BLaER1 treated with 17β-estradiol and CSF1 and Interleukin-3, amounts not matched to agents 10 nM and 100 nM (cell line): ENCODE data around the gene EEF2K.

Experiments
- H3K27ac ChIP-seq, 11 experiments: shearing (Covaris generic); formaldehyde crosslinking; 2 replicates each; pipeline ENCODE4 v1.8.1; 2022
- H3K27me3 ChIP-seq, 11 experiments: shearing (Covaris generic); formaldehyde crosslinking; 2 replicates each; pipeline ENCODE4 v1.8.1; 2022
- H3K36me3 ChIP-seq, 11 experiments: shearing (Covaris generic); formaldehyde crosslinking; 2 replicates each; pipeline ENCODE4 v1.8.1; 2022
- H3K4me1 ChIP-seq, 10 experiments: shearing (Covaris generic); formaldehyde crosslinking; 2 replicates each; pipeline ENCODE4 v1.8.1; 2022
- H3K4me2 ChIP-seq, 11 experiments: shearing (Covaris generic); formaldehyde crosslinking; 2 replicates each; pipeline ENCODE4 v1.8.1; 2022
- H3K4me3 ChIP-seq, 10 experiments: shearing (Covaris generic); formaldehyde crosslinking; 2 replicates each; pipeline ENCODE4 v1.8.1; 2022
- H3K9ac ChIP-seq, 11 experiments: shearing (Covaris generic); formaldehyde crosslinking; 2 replicates each; pipeline ENCODE4 v1.8.1; 2022
- H3K9me3 ChIP-seq, 11 experiments: shearing (Covaris generic); formaldehyde crosslinking; replicated peaks in 1 of 11; 2 replicates each; pipeline ENCODE4 v1.8.1; 2022
- H4K20me1 ChIP-seq, 11 experiments: shearing (Covaris generic); formaldehyde crosslinking; 2 replicates each; pipeline ENCODE4 v1.8.1; 2022
- Cebpa-rat ChIP-seq, 11 experiments: shearing (Covaris generic); IDR thresholded peaks; 2 replicates each; pipeline ENCODE4 v1.8.1; 2022

The EEF2K gene

DNA sequence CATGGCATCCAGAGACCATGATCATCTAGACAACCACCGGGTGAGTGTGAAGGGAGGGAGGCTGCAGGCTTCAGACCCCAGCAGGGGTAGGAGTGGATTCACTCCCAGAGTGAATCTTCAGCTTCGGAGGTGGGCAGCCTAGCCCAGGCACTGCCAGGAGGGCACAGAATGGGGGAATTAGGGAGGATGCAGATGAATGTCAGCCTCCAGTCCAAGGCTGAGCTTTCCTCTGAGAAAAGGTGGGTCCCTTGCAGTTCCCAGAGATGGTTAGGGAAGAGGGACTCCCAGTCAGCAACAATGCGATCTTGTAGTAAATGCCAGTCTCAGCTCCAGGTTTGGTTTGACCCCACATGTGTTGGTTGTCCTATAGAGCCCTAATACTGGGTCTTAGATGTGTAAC is 54.4 kb downstream of the EEF2K start:
- H3K27ac ChIP-seq = no peak overlapping the region
- H3K9me3 ChIP-seq = peaks cover 11 to 28% (median 20%) of the 10 kb centered on the region in 11 experiments
- no peak overlapping the region for H3K9ac ChIP-seq
- H3K4me3 ChIP-seq = no peak overlapping the region
- no peak for TF ChIP-seq Cebpa-rat (IDR thresholded peaks at IDR 0.05)
- H3K36me3 ChIP-seq = peaks cover 69 to 100% (median 95%) of the 10 kb centered on the region in 11 experiments
- H3K4me1 ChIP-seq = no peaks in the 10 kb centered on the region
- no peak overlapping the region for H3K4me2 ChIP-seq
- no peaks in the 10 kb centered on the region for H3K27me3 ChIP-seq
- no peaks in the 10 kb centered on the region for H4K20me1 ChIP-seq

DNA sequence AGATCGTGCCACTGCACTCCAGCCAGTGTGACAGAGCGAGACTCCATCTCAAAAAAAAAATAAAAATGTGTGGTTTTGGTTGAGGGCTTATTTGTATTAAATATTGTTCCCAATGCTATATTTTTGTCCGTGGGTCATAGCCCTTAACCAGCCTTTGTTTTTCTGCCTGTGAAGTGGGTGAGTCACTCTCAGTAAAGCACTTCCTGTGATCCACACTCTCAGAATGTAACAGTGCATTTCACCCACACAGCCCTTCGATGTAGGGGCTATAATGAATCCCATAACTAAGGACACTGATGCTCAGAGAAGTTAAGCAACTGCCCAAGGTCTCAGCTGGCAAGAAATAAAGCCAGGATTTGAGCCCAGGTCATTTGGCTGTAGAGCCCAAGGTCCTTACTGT is 56.4 kb downstream of the EEF2K start:
- Histone ChIP-seq H4K20me1 (no peaks in the 10 kb centered on the region), H3K27ac (no peak overlapping the region), H3K36me3 (peaks cover 65 to 100% (median 95%) of the 10 kb centered on the region in 11 experiments), H3K9me3 (peaks cover 9 to 25% (median 17%) of the 10 kb centered on the region in 11 experiments; a peak in 21 of 22 replicates), H3K9ac (no peak overlapping the region), H3K4me3 (no peak overlapping the region), H3K4me2 (no peak overlapping the region), H3K27me3 (no peaks in the 10 kb centered on the region), H3K4me1 (no peaks in the 10 kb centered on the region)
- no peak for TF ChIP-seq Cebpa-rat (IDR thresholded peaks at IDR 0.05)

DNA sequence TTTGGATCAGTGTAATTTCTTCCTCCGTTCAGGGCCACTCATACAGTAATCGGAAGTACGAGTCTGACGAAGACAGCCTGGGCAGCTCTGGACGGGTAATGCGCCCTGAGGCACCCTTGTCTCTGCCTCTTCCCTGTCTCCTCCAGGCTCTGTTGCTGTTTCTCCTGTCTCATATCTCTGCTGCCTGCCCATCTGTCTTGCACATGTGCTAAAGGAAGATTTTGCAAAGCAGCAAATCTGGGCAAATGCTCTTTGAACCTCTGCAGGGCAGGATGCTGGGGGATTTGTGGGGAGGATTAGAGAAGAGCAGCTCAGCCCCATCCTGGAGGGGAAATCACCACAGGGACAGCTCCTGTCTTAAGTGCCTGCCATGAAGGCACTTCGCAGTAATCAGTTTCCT is 58.7 kb downstream of the EEF2K start:
- TF ChIP-seq Cebpa-rat (IDR thresholded peaks at IDR 0.05) = no peak
- H3K27ac ChIP-seq = no peak overlapping the region
- no peak overlapping the region for H3K4me3 ChIP-seq
- no peak overlapping the region for H3K9ac ChIP-seq
- peaks cover 4 to 13% (median 10%) of the 10 kb centered on the region in 11 experiments; a peak in 20 of 22 replicates for H3K9me3 ChIP-seq
- peaks cover 53 to 100% (median 95%) of the 10 kb centered on the region in 11 experiments for H3K36me3 ChIP-seq
- no peaks in the 10 kb centered on the region for H3K4me1 ChIP-seq
- H4K20me1 ChIP-seq = no peaks in the 10 kb centered on the region
- H3K27me3 ChIP-seq = no peaks in the 10 kb centered on the region
- no peak overlapping the region for H3K4me2 ChIP-seq

DNA sequence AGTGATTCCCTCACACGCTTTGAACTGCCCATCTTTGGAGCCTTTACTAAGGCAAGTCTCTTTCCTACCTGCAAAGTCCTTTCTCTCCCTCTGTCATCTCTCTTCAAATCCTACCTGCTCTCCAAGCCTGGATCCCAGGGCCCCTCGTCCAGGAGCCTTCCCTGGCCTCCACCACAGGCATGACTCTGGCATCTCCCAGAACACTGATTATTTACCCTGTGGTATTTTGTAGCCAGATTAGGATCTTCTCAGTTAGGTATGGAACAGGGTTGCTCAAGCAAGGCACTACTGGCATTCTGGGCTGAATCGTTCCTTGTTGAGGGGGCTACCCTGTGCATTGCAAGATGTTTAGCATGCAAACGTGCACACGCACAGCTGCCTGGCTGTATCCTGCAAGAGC is 59.3 kb downstream of the EEF2K start:
- H3K4me1 ChIP-seq = no peaks in the 10 kb centered on the region
- H3K9me3 ChIP-seq = peaks cover 0 to 7% (median 4%) of the 10 kb centered on the region in 11 experiments; a peak in 18 of 22 replicates
- no peak overlapping the region for H3K27ac ChIP-seq
- no peak overlapping the region for H3K4me2 ChIP-seq
- no peak overlapping the region for H3K4me3 ChIP-seq
- H3K36me3 ChIP-seq = peaks cover 53 to 100% (median 95%) of the 10 kb centered on the region in 11 experiments
- no peak for TF ChIP-seq Cebpa-rat (IDR thresholded peaks at IDR 0.05)
- no peaks in the 10 kb centered on the region for H4K20me1 ChIP-seq
- H3K9ac ChIP-seq = no peak overlapping the region
- H3K27me3 ChIP-seq = no peaks in the 10 kb centered on the region

DNA sequence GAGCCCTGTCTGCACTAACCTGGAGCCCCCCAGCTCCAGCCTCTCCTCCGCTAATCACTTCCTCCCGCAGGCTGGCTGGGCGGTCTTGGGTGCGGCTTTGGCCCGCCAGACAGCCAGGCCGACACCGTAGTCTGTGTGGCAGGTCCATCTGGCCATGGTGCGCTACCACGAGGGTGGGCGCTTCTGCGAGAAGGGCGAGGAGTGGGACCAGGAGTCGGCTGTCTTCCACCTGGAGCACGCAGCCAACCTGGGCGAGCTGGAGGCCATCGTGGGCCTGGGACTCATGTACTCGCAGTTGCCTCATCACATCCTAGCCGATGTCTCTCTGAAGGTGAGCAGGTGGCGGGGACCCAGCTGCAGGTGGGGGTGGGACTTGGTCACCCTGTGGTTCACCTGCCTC is 60.5 kb downstream of the EEF2K start:
- H3K9me3 ChIP-seq = no peaks in the 10 kb centered on the region
- H3K27me3 ChIP-seq = no peaks in the 10 kb centered on the region
- H3K36me3 ChIP-seq = peaks cover 53 to 100% (median 95%) of the 10 kb centered on the region in 11 experiments
- H3K4me1 ChIP-seq = no peaks in the 10 kb centered on the region
- H3K27ac ChIP-seq = no peak overlapping the region
- no peak overlapping the region for H3K4me2 ChIP-seq
- H4K20me1 ChIP-seq = no peaks in the 10 kb centered on the region
- no peak overlapping the region for H3K4me3 ChIP-seq
- no peak for TF ChIP-seq Cebpa-rat (IDR thresholded peaks at IDR 0.05)
- H3K9ac ChIP-seq = no peak overlapping the region

DNA sequence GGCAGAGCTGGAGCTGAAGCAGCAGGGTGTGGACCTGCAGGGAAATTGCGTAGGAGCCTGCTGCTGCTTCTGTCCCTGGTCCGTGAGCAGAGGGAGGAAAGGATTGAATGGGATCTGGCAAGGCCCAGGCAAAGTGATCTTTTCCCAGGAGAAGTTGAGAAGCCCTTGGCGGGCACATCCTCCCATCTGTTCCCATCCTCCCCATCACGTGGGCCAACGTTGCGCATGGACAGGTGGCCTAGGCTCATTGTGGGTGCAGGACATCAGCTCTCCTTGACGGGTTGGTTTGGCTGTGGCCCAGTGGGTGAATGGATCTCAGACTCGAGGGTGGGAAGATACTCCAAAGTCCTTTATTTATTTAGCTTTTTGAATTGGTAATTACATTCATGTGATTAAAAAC is 61.7 kb downstream of the EEF2K start:
- no peaks in the 10 kb centered on the region for H4K20me1 ChIP-seq
- no peak overlapping the region for H3K4me3 ChIP-seq
- no peak overlapping the region for H3K27ac ChIP-seq
- H3K9me3 ChIP-seq = no peaks in the 10 kb centered on the region
- H3K27me3 ChIP-seq = no peaks in the 10 kb centered on the region
- peaks cover 60 to 100% (median 95%) of the 10 kb centered on the region in 11 experiments for H3K36me3 ChIP-seq
- no peaks in the 10 kb centered on the region for H3K4me1 ChIP-seq
- H3K9ac ChIP-seq = no peak overlapping the region
- H3K4me2 ChIP-seq = no peak overlapping the region
- TF ChIP-seq Cebpa-rat (IDR thresholded peaks at IDR 0.05) = no peak

DNA sequence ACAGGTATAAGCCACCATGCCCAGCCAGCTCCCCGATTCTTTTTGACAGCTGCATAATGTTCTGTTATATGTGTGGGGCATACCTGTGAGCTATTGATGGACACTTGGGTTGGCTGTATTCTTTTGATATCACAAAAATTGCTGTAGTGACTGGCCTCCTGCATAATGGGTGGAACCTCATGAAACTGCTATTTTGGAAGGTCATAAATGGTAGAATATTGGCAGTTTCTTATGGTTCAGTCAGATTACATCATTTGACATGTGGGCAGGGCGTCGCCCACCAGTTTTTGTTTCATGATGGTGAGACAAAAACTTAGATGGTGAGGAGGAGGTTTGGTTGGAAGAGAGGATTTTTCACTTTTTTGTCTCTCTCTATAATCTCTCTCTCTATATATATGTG is 64.4 kb downstream of the EEF2K start:
- Histone ChIP-seq H3K4me3 (no peak overlapping the region), H3K27me3 (no peaks in the 10 kb centered on the region), H3K9me3 (no peaks in the 10 kb centered on the region), H3K9ac (no peak overlapping the region), H3K4me1 (no peaks in the 10 kb centered on the region), H3K4me2 (no peak overlapping the region), H3K36me3 (peaks cover 77 to 100% (median 99%) of the 10 kb centered on the region in 11 experiments), H3K27ac (no peak overlapping the region), H4K20me1 (no peaks in the 10 kb centered on the region)
- TF ChIP-seq Cebpa-rat (IDR thresholded peaks at IDR 0.05) = no peak

DNA sequence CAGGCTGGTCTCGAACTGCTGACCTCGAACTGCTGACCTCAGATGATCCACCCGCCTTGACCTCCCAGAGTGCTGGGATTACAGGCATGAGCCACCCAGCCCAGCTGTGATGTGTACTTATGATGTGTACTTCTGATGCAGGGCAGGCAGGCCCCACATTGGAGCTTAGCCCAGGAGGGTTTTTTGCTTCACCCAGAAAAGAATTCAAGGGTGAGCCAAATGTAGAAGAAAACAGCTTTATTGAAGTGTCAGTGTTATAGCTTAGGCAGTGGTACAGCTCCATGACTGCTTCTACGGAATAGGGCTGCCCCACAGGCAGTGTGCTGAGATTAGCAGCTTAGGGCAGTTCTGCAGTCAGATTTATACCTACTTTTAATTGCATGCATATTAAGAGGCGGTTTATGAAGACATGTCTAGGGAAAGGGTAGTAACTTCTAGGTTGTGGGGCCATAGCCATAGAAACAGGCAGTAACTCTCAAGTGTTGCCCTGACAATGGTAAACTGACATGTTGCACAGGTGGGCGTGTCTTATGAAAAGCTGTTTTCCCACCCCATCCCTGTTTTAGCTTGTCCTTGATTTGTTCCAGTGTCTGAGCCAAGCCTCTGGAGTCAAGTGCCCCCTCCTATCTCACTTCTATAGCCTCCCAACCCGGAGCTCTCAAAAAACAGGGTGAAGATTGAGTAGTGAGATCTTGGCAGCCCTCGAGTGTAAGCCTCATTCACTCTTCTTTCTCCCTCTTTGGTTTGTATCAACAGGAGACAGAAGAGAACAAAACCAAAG is 67.0 kb downstream of the EEF2K start:
- Histone ChIP-seq H3K9ac (no peak overlapping the region), H3K36me3 (peaks cover 71 to 100% (median 99%) of the 10 kb centered on the region in 11 experiments)

DNA sequence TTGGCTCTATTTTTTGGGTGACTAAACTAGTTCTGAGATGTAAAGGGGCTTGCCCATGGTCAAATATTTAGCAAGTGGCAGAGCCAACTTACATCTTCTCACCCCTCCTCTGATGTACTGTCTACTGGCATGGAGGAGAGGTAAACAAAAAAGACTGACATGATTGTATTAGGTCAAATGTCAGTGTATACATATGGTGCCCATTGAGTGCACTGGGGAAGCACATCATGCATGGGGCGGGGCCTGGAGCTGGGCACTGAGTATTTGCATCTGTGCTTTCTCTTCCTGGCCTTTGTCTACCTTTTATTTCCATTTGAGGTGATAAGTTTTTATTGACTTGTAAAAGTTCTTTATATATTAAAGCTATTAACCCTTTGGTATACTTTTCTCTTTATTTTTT is 68.8 kb downstream of the EEF2K start:
- no peak overlapping the region for H3K9ac ChIP-seq
- H3K4me2 ChIP-seq = no peak overlapping the region
- H3K27me3 ChIP-seq = no peaks in the 10 kb centered on the region
- H3K36me3 ChIP-seq = peaks cover 75 to 100% (median 99%) of the 10 kb centered on the region in 11 experiments
- peaks cover 0 to 9% (median 0%) of the 10 kb centered on the region in 11 experiments; a peak in 1 of 22 replicates for H4K20me1 ChIP-seq
- H3K9me3 ChIP-seq = no peaks in the 10 kb centered on the region
- no peak overlapping the region for H3K27ac ChIP-seq
- no peak for TF ChIP-seq Cebpa-rat (IDR thresholded peaks at IDR 0.05)
- H3K4me3 ChIP-seq = no peak overlapping the region
- H3K4me1 ChIP-seq = no peaks in the 10 kb centered on the region

More for the DNA sequence above, 67.0 kb downstream of the EEF2K start:
- TF ChIP-seq Cebpa-rat (IDR thresholded peaks at IDR 0.05) = no peak
- Histone ChIP-seq H3K4me2 (no peak overlapping the region), H3K9me3 (no peaks in the 10 kb centered on the region), H4K20me1 (no peaks in the 10 kb centered on the region), H3K27ac (no peak overlapping the region), H3K4me3 (no peak overlapping the region), H3K4me1 (no peaks in the 10 kb centered on the region), H3K27me3 (no peaks in the 10 kb centered on the region)
